Mesenchymal stem cell (in vitro differentiated cells and primary cell): ENCODE results near the gene RUSC2.

Experiments used
- DNase-seq: peaks from one replicate; pipeline ENCODE4 v3.0.0-alpha.2; 2013
- H2AFZ ChIP-seq: one replicate; pipeline ENCODE4 v1.6.1; 2013; ENCODE audit warnings: low read depth, mild to moderate bottlenecking, control low read depth, inconsistent platforms, low read length, moderate library complexity
- H2AK5ac ChIP-seq: 2 replicates; pipeline ENCODE4 v1.6.1; 2013; ENCODE audit warnings: low read length, moderate library complexity, mild to moderate bottlenecking, inconsistent platforms; ENCODE audit not compliant: severe bottlenecking
- H2BK120ac ChIP-seq: one replicate; pipeline ENCODE4 v1.6.1; 2013; ENCODE audit warnings: low read depth, mild to moderate bottlenecking, inconsistent platforms, low read length, moderate library complexity
- H2BK12ac ChIP-seq, 2 experiments: one replicate each; pipeline ENCODE4 v1.6.1; 2013; ENCODE audit warnings: inconsistent platforms in 2 of 2, low read length in 2 of 2, mild to moderate bottlenecking in 2 of 2, moderate library complexity in 2 of 2, control low read depth in 1 of 2
- H2BK15ac ChIP-seq: one replicate; pipeline ENCODE4 v1.6.1; 2013; ENCODE audit warnings: mild to moderate bottlenecking, low read depth, inconsistent platforms; ENCODE audit not compliant: poor library complexity, severe bottlenecking
- H2BK5ac ChIP-seq: 2 replicates; pipeline ENCODE4 v1.6.1; 2013; ENCODE audit warnings: low read depth, mild to moderate bottlenecking, low read length, control low read depth, inconsistent platforms; ENCODE audit not compliant: poor library complexity, severe bottlenecking
- H3K14ac ChIP-seq, 2 experiments: one replicate each; pipeline ENCODE4 v1.6.1; 2013; ENCODE audit warnings: inconsistent platforms in 2 of 2, low read length in 2 of 2, control low read depth in 1 of 2, mild to moderate bottlenecking in 1 of 2, moderate library complexity in 1 of 2
- H3K18ac ChIP-seq, 2 experiments: one replicate each; pipeline ENCODE4 v1.6.1; 2013; ENCODE audit warnings: inconsistent platforms in 2 of 2, low read length in 2 of 2, control low read depth in 1 of 2, low read depth in 1 of 2, mild to moderate bottlenecking in 1 of 2
- H3K23ac ChIP-seq, 2 experiments: one replicate each; pipeline ENCODE4 v1.6.1; 2013; ENCODE audit warnings: inconsistent platforms in 2 of 2, low read length in 2 of 2, mild to moderate bottlenecking in 2 of 2, moderate library complexity in 2 of 2, control low read depth in 1 of 2
- H3K27ac ChIP-seq: 2 replicates; pipeline ENCODE4 v1.5.1; 2013; ENCODE audit warnings: mild to moderate bottlenecking, moderate library complexity, low read length, control low read depth, inconsistent platforms; ENCODE audit not compliant: poor library complexity, severe bottlenecking
- H3K27me3 ChIP-seq, 2 experiments: 2 replicates each; pipeline versions ENCODE4 v1.6.1 to v1.7.0; 2013; ENCODE audit warnings: low read length in 2 of 2, mild to moderate bottlenecking in 2 of 2, moderate library complexity in 2 of 2, control low read depth in 1 of 2, inconsistent platforms in 1 of 2; ENCODE audit not compliant: control insufficient read depth in 1 of 2, insufficient read depth in 1 of 2
- H3K36me3 ChIP-seq, 2 experiments: 2 replicates each; pipeline versions ENCODE4 v1.6.1 to v1.7.0; 2013; ENCODE audit warnings: low read length in 2 of 2, control low read depth in 1 of 2, inconsistent platforms in 1 of 2, low read depth in 1 of 2, mild to moderate bottlenecking in 1 of 2; ENCODE audit not compliant: insufficient read depth in 2 of 2, control insufficient read depth in 1 of 2
- H3K4ac ChIP-seq, 2 experiments: one replicate each; pipeline ENCODE4 v1.6.1; 2013; ENCODE audit warnings: inconsistent platforms in 2 of 2, low read length in 2 of 2, mild to moderate bottlenecking in 2 of 2, moderate library complexity in 2 of 2, control low read depth in 1 of 2, low read depth in 1 of 2
- H3K4me1 ChIP-seq: 2 replicates; pipeline ENCODE4 v1.6.1; 2013; ENCODE audit warnings: low read depth, low read length, control low read depth; ENCODE audit not compliant: control insufficient read depth, insufficient read depth
- H3K4me2 ChIP-seq: 2 replicates; pipeline ENCODE4 v1.6.1; 2013; ENCODE audit warnings: low read length, mild to moderate bottlenecking, inconsistent platforms; ENCODE audit not compliant: poor library complexity, severe bottlenecking
- H3K4me3 ChIP-seq, 2 experiments: 2 replicates each; pipeline versions ENCODE4 v1.5.1 to v1.7.0; 2013; ENCODE audit warnings: low read length in 2 of 2, mild to moderate bottlenecking in 2 of 2, control low read depth in 1 of 2, low read depth in 1 of 2; ENCODE audit not compliant: insufficient read depth in 1 of 2
- H3K79me1 ChIP-seq: replicated peaks from 2 replicates; pipeline ENCODE4 v1.6.1; 2013; ENCODE audit warnings: mild to moderate bottlenecking, control low read depth, low read length, inconsistent platforms; ENCODE audit not compliant: poor library complexity, severe bottlenecking
- H3K9ac ChIP-seq: 2 replicates; pipeline ENCODE4 v1.7.0; 2013; ENCODE audit warnings: mild to moderate bottlenecking, low read length, moderate library complexity
- H3K9me3 ChIP-seq: 2 replicates; pipeline ENCODE4 v1.7.0; 2013; ENCODE audit warnings: mild to moderate bottlenecking, low read length; ENCODE audit not compliant: control insufficient read depth
- H4K8ac ChIP-seq: one replicate; pipeline ENCODE4 v1.6.1; 2013; ENCODE audit warnings: inconsistent platforms, mild to moderate bottlenecking, low read length, moderate library complexity
- H4K91ac ChIP-seq: one replicate; pipeline ENCODE4 v1.6.1; 2013; ENCODE audit warnings: mild to moderate bottlenecking, low read length, inconsistent platforms
- WGBS: methylation state at CpG from one replicate; pipeline ENCODE4 v1.1.7; 2013; ENCODE audit warnings: mixed read lengths; 5-methylcytosine and 5-hydroxymethylcytosine counted together

RUSC2 gene

DNA sequence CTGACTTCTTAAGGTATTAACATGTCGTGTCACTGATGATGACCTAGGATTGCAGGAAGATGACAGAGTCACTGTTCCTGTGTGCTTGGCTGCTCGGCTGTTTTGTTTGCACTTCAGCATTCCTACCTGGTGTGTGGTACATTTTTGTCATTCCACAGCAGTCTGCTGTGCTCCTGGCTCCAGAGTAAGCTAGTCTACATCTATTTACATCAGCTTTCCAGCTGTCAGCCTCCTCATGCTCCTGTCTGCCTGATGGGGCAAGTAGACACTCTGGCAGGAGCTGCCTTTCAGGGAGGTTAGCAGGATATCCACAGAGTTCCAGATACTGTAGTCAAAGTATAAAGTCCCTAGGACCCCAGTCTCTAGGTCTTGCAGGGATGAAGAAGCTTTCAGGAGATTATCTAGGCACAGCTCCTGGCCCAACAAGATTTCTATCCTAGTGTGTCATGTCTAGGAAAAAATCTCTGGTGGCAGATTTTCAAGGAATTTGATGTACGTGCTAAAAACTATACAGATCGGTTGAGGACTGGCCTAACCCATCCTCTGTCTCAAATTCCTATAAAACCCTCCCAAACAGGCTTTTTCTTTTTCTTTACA lies 28.4 kb downstream of the RUSC2 start:
- Histone ChIP-seq H3K36me3 (peaks cover 0 to 6% of the 10 kb centered on the region in 2 experiments), H4K91ac (no peak overlapping the region), H2BK5ac (peak overlapping the region; percentile 88), H3K27me3 (no peaks in the 10 kb centered on the region), H3K9me3 (no peaks in the 10 kb centered on the region), H2BK15ac (no peak overlapping the region), H2BK12ac (no peak overlapping the region), H3K18ac (peak overlapping the region; percentile 18 to 40), H3K4me3 (no peak overlapping the region), H3K4ac (peak overlapping the region in 1 of 2 experiments; percentile 9), H3K23ac (no peak overlapping the region), H4K8ac (no peak overlapping the region), H2AK5ac (peak overlapping the region; percentile 99), H3K9ac (peak overlapping the region; percentile 72), H3K79me1 (peaks cover 7% of the 10 kb centered on the region), H3K27ac (peak overlapping the region; percentile 99), H2AFZ (no peak overlapping the region), H3K4me2 (no peak overlapping the region), H3K4me1 (peaks cover 22% of the 10 kb centered on the region), H3K14ac (no peak overlapping the region), H2BK120ac (no peak overlapping the region)
- WGBS = 13% methylated on average over 3 of the region's 4 CpGs
- DNase-seq = peak; percentile 81

- peak overlapping the region; percentile 72 for H3K9ac ChIP-seq
- WGBS = 52% methylated on average over 5 of the region's 5 CpGs
- peak overlapping the region; percentile 70 for H2AK5ac ChIP-seq
- peak overlapping the region; percentile 88 for H2BK5ac ChIP-seq
- peak overlapping the region in 1 of 2 experiments; percentile 33 for H2BK12ac ChIP-seq
- peak overlapping the region; percentile 40 to 52 for H3K18ac ChIP-seq
- peaks cover 0 to 6% of the 10 kb centered on the region in 2 experiments for H3K36me3 ChIP-seq
- peak overlapping the region; percentile 99 for H3K27ac ChIP-seq
- H2AFZ ChIP-seq = no peak overlapping the region
- H3K4me2 ChIP-seq = no peak overlapping the region
- peak overlapping the region in 1 of 2 experiments; percentile 46 for H3K14ac ChIP-seq
- peak; percentile 48 for DNase-seq
- H3K4me1 ChIP-seq = peaks cover 22% of the 10 kb centered on the region
- H3K79me1 ChIP-seq = peaks cover 7% of the 10 kb centered on the region
- no peaks in the 10 kb centered on the region for H3K27me3 ChIP-seq
- H3K9me3 ChIP-seq = no peaks in the 10 kb centered on the region
- H4K8ac ChIP-seq = peak overlapping the region; percentile 10
- peak overlapping the region; percentile 78 for H2BK120ac ChIP-seq
- peak overlapping the region; percentile 37 to 63 for H3K4ac ChIP-seq
- H3K4me3 ChIP-seq = no peak overlapping the region
- H4K91ac ChIP-seq = peak overlapping the region; percentile 54
- peak overlapping the region; percentile 56 for H2BK15ac ChIP-seq
- no peak overlapping the region for H3K23ac ChIP-seq
These were observed 29.2 kb downstream of the RUSC2 start for GRCh38 chr9:35518981-35519679.

GRCh38 chr9:35519692-35520363 lies 29.9 kb downstream of the RUSC2 start:
- Histone ChIP-seq H2BK5ac (peak overlapping the region; percentile 3), H3K4me2 (no peak overlapping the region), H2BK12ac (peak overlapping the region in 1 of 2 experiments; percentile 37), H3K14ac (peak overlapping the region in 1 of 2 experiments; percentile 73), H3K79me1 (peaks cover 4% of the 10 kb centered on the region), H3K27me3 (no peaks in the 10 kb centered on the region), H3K4me1 (peaks cover 22% of the 10 kb centered on the region), H3K27ac (peak overlapping the region; percentile 99), H3K9me3 (no peaks in the 10 kb centered on the region), H4K8ac (no peak overlapping the region), H4K91ac (peak overlapping the region; percentile 3), H3K36me3 (peaks cover 0 to 6% of the 10 kb centered on the region in 2 experiments), H3K23ac (no peak overlapping the region), H2BK15ac (no peak overlapping the region), H2AK5ac (peak overlapping the region; percentile 93), H3K4me3 (no peak overlapping the region), H2BK120ac (no peak overlapping the region), H3K18ac (peak overlapping the region; percentile 17 to 46), H3K9ac (peak overlapping the region; percentile 72), H3K4ac (peak overlapping the region in 1 of 2 experiments; percentile 40), H2AFZ (no peak overlapping the region)
- DNase-seq = no peak
- WGBS = 96% methylated on average over 1 of the region's 1 CpG

- Histone ChIP-seq H2BK120ac (no peak overlapping the region), H2BK12ac (peak overlapping the region in 1 of 2 experiments; percentile 37), H2AK5ac (peak overlapping the region; percentile 93), H3K9me3 (no peaks in the 10 kb centered on the region), H3K4me2 (no peak overlapping the region), H3K9ac (no peak overlapping the region), H2BK15ac (no peak overlapping the region), H3K27me3 (no peaks in the 10 kb centered on the region), H2BK5ac (peak overlapping the region; percentile 3), H2AFZ (no peak overlapping the region), H3K4ac (no peak overlapping the region), H3K79me1 (peaks cover 4% of the 10 kb centered on the region), H3K14ac (no peak overlapping the region), H4K91ac (no peak overlapping the region), H4K8ac (no peak overlapping the region), H3K27ac (peak overlapping the region; percentile 99), H3K4me1 (peaks cover 22% of the 10 kb centered on the region), H3K4me3 (no peak overlapping the region), H3K23ac (no peak overlapping the region), H3K36me3 (peaks cover 0 to 6% of the 10 kb centered on the region in 2 experiments), H3K18ac (peak overlapping the region in 1 of 2 experiments; percentile 46)
- WGBS = 64% methylated on average over 1 of the region's 1 CpG
- peak; percentile 44 for DNase-seq
These were observed 30.4 kb downstream of the RUSC2 start for GRCh38 chr9:35520364-35520710.
